NCI-H128 (cell line): ENCODE measurements around the gene GRIP2.

Experiments used
- DNase-seq: peaks from one replicate; lab custom pipeline; 2025; ENCODE audit not compliant: unreplicated experiment; lab: John Stamatoyannopoulos, UW

GRIP2 gene

DNA sequence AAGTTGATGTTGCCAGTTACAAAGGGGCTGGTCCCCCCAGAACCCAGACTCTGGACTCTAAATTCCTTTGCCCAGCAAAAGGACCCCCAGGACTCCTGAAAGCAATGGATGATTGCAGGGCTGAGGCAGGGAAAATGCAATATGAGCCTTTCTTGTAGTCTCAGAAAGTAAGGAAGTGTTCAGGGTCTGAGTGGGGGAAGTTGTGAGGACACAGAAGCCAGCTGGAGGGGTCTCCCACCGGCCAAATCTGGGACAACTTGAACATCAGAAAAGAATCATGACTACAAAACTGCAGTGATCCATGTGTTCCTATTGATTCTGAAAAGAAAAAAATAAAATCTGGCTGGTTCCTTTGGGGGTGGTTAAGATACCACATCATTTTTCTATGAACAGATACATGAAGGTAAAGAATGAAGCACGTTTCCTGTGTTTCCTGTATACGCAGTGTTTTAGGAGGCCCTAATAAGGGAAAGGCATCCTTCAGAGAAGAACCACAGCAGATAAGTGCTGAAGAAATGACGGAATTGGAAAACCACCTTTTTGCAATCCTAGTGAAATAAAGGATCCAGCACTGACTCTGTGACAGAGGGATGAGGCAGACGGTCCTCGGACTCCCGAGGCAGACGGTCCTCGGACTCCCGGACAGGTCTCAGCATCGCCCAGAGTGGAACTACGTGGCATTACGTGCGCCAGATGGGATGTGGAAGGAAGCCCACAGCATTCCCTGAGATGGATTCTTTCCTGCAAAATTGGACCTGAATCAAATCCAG is 22.2 kb upstream of the GRIP2 start:
- DNase-seq, result no peak

DNA sequence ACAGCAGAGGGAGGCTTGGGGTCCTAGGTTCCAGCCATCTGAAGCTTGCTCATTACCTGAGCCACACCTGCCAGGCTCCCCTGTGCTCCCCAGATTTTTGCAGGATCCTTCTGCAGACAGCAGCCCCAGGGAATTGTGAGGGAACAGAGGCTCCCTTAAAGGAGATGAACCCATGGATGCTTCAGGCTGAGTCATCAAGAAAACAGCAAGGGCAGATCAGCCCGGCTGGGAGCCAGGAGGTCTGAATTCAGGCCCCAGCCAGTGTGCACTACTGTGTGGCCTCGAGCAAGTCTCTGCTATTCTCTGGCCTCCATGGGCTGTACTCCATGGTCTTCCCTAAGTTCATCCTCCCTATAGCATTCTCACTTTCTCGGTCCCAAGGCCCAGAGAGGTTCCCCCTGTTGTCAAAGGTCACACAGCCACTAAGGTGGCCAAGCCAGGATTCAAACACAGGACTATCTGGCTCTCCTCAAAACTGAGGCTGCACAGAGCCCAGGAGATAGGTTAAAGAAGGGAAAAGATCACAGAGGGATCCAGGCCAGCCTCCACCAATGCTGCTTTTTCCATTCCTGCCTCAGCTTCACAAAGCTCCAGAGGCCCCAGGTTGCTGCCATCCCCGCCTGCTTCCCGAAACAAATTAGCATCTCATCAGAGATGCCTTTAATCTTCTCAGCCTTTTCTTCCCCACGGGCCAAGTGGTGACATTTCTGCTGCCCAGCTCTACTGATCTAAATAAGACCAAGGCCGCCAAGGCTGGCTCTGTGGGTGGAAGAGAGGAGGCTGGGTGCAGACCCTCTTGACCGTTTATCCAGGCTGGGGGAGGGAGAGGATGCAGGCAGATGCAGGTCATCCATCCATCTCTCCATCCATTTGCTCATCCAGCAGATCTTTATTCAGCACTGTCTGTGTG is 21.2 kb upstream of the GRIP2 start:
- no peak for DNase-seq

DNA sequence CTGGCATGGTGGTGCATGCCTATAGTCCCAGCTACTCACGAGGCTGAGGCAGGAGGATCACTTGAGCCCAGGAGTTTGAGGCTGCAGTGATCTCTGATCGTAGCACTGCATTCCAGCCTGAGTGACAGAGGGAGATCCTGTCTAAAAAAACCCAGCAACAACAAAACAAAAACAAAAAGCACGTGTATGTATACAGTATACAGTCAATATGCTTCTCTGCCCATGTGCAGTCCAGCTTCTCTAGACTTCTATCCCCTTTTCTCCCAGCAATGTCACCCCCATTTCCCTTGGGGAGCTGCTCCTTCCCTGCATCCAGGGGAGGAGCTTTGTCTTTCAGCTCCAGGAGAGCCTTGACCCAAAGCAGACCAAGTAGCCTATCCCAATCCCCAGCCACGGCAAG is 20.0 kb upstream of the GRIP2 start:
- no peak for DNase-seq

DNA sequence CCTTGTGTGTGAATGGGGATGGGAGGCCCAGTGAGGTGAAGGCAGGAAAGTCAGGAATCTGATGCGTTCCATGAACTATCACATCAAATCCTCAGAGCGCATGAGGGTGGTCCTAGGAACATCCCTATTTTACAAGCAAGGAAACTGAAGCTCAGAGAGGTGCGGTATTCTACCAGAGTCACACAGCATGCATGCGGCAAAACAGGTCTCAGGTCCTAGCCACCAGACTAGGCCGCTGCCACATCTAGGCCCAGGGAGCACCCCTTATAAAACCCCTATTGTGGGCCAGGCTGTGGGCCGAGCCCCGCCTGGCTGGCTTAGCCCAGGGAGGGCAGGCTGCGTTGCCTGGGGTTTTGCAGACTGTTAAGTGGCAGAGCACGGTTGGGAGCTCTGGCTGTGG is 17.9 kb upstream of the GRIP2 start:
- DNase-seq, result no peak

DNA sequence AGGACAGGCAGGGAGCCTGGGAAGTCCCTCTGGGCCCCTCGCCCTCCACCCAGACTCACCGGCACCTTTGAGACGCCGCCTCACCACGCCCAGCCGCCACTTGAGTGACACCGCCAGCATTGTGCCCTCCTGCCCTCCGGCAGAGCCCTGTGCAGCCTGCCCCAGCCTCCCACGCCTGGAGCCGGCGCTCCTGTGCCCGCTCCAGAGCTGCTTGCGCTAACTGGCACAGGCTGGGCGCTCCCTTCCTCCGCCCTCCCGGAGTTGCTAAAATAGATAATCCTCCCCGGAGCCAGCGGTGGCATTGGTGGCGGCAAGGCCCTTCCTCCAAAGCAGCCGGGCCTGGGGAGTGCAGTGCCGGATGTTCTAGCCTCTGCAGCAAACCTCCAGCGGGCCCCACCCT is 15.7 kb upstream of the GRIP2 start:
- DNase-seq, result no peak

DNA sequence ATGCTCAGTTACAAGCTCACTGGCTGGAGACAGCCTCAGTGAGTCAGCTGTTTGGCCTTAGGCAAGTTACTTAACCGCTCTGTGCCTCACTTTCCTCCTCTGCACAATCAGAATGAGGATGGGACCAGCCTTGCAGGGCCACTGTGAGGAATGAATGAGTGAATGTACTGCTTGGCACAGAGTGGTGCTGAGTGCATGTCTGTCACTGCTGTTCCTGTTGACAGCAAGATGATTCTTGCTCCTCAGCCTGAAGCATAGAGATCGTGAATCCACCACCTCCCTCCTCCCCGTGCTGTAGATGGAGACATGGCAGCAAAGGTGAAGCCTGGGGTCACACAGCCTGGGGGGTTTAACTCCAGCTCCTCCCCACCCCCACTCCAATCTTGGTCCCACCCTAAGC is 14.6 kb upstream of the GRIP2 start:
- no peak for DNase-seq

DNA sequence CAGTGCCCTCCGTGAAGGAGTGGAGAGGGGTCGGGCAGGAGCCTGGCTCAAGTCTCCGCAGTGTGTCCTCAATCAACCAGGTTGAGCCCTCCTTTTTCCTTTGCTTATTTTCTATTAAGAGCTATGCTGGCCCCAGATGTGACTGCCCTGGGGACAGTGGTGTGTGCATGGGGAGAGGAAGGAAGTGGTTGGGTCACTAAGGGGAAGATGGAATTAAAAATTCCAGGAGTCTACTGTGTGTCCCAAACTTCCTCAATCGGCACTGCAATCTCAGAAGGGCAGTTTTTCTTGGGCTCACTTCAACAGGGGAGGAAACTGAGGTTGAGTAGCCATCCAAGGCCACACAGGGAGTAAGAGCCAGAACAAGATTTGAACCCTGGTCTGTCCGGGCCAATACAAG is 13.7 kb upstream of the GRIP2 start:
- no peak for DNase-seq

DNA sequence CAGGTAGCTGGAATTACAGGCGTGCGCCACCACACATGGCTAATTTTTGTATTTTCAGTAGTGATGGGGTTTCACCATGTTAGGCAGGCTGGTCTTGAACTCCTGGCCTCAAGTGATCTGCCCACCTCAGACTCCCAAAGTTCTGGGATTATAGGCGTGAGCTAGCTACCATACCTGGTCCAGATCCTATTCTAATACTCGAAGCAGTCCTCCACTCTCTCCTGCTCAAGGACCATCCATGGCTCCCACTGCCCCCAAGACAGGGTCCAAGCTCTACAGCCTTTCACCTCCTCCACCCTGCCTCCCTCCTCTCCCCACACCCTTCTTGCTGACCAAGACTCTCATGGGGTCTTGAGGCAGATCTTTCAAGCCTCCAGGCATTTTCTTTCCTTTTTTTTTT is 12.6 kb upstream of the GRIP2 start:
- no peak for DNase-seq

DNA sequence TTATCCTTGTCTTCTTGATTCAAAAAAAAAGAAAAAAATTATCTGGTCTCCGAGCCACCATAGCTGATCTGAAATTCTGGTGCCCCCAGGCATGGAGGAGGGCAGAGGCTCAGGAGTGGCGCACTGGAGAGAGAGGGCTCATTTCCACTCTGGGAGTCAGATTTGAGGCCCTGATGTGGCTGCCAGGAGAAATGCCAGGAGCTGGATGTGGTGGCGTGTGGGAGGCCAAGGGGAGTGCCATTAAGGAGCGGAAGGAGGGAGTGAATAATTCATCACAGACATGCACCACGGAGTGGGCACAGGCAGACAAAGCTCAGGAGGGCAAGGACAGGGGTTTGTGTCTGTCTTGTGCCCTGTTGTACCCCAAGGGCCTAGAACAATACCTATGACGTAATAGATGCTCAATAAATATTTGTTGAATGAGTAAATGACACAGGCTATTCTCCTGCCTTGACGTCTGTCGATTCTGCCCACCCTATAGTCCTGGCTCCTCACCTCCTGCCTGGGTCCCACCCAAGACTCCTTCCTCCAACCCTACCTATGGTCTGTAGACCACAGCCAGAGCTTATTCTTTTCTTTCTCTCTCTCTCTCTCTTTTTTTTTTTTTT is 12.0 kb upstream of the GRIP2 start:
- DNase-seq, result no peak

DNA sequence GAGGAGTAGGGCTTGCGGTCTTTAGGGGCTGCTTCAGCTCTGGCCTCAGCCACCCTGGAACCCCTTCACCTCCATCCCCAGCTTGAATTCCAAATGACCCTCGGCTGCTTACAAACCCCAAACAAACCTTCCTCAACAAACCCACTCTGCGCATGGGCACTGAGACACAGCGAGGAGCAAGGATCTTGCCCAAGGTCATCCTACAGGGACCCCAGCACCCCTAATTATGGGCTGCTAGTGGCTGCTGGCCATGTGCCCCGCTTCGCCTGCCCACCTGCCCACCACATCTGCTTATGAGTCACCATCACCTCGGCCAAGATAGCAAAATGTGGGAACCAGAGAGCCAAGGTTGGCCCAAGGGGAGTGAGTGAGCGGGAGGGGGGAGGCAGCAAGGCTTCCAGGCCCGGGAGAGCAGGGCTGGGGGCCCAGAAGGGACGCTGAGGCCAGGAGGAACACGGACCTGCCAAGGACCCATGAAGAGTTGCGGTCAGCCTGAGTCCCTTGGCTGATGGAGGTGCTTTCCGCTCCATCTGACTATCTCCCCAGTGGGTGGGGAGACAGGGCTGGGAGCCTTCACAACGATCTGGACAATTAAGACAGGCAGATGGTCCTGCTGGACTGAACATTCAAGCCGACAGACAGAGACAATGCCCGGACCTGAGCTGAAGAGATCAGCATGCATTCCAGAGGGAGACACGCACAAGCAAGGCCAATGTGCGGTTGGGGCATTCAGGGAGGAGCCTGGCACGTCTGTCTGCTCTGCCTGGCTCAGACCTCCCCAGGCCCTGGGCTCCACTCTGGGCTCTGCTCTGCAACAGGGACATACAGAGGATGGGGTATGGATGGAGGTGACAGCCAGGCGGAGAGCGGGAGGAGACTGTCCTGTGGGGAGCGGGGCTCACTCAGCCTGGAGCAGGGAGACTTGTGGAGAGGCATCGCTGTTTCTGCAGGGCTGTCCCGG is 10.8 kb upstream of the GRIP2 start:
- DNase-seq, result no peak

DNA sequence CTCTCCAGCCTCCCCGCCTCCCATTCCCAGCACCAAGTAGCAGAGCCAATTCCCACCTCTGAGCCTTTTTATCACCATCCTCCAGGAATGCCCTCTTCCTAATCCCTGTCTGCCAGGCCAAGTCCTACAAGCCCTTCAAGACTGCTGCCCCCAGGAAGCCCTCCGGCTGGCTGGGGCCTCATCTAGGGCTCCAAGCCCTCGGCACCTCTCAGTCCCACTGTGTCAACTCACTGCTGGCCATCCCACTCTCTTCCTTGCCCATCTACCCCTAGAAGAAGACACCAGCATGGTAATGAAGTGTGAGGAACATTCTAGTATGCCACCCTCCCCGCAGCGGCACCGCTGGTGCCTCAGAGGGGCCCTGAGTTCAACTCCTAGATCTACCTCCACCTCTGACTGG is 10.0 kb upstream of the GRIP2 start:
- DNase-seq, result no peak

DNA sequence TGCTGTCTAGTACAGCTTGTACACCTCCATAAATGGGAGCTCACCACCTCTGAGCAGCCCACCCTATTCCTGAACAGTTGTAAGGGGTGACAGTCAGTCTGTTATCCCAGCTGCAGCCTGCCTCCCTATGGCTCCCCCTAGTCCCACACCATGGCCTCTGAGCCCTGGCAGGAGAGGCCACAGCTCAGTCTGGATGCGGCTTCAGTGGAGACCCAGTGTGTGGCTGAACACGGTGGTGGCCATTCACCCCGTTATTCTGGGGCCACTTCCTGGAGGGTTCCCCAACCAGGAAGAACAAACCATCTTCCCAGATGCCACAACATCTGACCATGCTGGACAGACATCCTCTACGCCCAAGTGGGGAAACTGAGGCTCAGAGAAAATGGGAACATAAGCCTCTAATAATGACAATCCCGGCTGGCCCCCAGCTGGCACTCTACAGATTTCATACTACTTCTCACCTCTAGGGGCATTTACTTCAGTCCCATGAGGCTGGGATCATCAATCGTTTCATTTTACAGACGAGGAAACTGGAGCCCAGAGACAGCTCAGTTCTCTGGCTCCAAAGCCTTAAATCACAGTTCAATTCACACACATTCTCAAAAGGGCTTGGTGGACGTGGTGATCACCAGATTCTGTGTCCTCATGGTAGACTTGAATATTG is 9.2 kb upstream of the GRIP2 start:
- DNase-seq, result no peak

DNA sequence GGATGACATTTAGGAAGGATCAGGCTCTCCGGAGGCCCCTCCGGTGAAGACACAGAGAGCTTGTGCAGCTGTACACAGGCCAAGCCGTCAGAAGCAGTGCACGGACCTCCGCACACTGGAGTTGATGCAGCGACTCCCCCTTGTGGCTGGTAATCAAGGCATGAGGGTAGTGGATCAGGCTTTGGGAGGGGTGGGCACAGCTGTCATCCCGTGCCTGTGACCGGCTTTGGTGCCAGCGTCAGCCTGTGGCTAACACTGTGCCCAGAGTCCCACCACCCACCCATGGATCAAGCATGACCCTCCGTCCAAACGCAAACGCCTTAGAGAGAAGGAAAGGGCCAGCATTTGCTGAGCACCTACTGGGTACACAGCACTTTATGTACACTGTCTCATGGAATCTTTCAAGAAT is 8.2 kb upstream of the GRIP2 start:
- peak; percentile 1 for DNase-seq

DNA sequence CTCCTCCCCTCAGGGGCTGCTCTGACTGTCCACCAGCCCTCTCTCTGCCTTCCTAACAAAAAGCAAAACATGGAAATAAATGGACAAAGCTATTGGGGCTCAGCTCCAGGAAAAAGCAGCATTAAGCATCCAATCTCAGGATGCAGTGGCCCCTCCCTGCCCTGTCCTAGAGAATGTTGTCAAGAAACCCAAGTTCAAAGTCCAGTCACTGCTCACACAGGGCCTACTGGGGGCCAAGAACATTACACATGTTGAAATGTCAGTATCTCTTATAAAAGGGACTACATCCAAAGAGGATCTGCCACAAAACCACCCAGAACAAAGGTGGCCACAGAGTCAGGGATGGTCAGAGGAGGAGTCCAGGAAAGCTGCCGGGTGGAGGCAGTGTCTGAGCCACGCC is 7.6 kb upstream of the GRIP2 start:
- no peak for DNase-seq

DNA sequence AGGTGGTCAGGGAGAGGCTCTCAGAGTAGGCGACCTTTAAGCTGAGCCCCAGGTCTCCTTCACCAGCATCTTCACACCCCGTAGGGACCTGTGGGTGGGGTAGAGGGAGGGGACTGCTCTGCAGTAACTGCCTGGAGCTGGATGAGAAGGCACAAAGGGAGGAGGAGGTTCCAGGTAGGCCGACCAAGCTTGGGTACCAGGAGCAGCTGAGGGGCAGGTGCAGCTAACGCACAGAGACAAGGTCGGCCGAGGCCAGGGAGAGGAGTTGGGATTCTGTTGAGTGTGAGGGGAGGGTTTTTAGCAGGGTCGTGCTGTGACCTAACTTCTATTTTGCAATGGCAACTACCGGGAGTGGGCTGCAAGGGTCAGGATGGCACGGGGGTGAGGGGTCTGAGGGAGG is 5.9 kb upstream of the GRIP2 start:
- no peak for DNase-seq

DNA sequence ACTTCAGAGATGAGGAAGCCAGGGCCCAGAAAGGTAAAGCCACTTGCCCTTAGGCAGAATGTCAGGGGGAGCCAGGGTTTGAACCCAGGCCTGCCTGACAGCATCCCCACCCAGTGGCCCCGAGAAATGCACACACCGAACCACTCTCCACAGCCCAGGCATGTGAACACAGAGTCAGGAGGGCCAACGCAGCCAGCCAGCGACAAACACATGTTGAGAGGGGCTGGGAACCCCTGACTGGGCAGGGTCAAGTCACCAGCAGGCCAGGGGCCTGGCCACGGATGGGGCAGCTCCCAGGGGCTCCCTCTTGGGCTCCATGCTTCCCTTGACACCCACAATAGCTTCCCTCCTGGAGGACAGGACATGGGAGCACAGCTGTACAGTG is 5.1 kb upstream of the GRIP2 start:
- DNase-seq, result no peak

DNA sequence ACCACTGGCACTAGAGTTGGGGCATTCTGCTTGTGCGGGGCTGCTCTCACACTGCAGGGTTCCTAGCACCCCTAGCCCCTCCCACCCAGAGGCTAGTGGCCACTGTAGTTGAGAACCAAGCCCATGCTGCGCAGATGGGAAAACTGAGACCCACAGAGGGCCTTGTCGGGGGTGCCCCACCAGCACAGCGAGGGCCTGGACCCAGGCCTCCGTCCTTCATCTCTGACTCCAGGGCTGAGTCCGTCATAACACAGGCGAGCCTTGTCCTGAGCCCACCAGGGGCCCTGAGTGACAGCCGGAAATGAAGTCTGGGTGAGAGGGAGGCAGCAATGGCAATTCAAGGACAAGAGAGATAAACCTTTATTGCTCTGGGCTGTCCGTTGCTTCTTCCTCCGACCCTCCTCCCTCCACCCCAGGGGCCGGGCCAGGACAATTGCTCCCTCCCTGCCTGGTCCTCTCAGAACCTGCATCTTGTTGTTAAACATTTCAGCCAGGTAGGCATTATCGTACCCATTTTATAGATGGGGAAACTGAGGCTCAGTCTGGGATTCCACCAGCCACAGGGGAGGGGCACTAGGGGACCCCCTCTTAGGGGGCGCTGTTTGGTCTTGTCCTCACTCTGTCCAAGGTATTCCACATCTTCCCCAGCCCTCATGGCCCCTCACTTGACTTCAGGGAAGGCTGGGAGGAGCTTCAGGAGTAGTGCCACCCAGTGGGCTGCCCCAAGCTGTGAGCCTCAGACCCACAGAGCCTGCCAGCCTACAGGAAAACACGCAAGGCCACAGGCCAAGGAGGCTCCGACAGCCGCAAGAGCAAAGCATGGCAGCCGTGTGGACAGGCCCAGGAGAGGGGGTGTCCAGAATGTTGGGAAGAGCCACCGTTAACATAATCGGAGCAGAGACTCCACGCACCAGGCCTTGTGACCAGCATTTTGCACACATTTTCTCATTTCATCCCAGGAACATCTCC is 4.4 kb upstream of the GRIP2 start:
- DNase-seq, result no peak

DNA sequence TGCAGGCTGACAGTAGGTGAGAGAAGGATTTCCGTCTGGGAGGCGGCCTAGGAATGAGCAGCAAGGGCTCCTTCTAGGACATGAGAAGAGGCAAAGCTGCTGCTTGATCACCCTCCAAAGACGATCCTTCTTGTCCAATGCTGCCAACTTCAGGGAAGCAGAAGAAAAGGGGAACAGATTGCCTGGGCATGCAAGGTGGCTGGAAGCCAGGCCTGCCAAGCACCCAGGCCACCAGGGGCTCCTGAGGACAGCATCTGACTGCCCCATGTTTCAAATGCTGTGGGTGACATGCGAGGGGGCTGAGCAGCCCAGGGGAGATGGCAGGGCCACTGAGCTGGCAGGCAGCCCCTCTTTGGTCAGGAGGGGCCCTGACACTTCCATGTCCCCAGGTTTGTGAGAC is 3.3 kb upstream of the GRIP2 start:
- no peak for DNase-seq

DNA sequence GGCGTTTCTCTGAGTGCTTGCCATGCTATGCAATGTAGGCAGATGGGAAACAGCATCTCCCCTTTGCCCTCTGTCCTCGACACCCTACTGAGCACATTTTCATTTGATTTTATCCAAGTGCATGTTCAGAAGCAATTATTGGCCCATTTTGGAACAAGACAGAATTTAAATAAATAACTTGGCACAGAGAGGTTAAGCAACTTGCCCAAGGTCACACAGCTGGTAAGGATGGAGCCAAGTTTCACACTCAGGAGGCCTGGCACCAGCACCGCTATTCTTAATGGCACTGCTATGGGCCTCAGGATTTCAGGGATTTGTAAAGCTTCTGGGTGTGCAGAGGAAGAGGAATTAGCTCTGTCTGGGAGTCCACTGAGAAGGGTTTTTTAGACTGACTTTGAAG is 2.5 kb upstream of the GRIP2 start:
- no peak for DNase-seq
